GM18873 (cell line): ENCODE results near the gene IL34.

Source experiments
- ATAC-seq: cut with Tn5 transposase; IDR thresholded peaks from one replicate; pipeline ENCODE4 v1.9.1; 2021; ENCODE audit warnings: mild to moderate bottlenecking, moderate library complexity, moderate number of reproducible peaks; ENCODE audit not compliant: unreplicated experiment, low FRiP score

The IL34 gene

GRCh38 chr16:70676675-70677498 lies 30.5 kb downstream of the IL34 start:
- no peak for ATAC-seq

DNA sequence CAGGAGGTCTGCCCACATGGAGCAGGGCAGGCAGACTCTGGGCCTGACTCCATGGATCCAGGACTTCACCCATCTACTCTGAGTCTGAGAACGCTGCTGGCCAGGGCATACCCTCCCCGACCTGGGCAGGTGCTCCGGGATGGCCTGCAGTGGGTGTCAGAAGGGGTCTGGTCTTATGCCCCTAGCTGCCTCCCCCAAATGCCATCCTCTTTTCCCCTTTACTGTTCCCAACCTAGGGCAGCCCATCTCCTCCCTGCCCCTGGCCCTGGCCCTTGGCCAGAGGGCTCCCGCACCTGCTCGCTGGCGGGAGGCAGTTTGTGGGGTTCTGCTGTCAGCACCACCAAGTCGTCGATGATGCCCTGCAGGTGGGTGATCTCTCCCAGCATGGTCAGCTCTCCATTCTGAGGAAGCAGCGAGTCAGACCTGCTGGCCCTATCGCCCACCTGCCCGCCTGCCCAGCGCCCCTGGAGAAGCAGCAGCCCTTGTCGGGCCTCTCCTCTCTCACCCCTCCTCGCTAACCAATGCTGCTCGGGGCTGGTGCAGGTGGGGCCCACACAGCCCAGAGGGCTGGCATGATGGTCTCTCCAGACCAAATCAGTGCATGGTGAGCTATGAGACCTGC lies 31.3 kb downstream of the IL34 start:
- no peak for ATAC-seq

DNA sequence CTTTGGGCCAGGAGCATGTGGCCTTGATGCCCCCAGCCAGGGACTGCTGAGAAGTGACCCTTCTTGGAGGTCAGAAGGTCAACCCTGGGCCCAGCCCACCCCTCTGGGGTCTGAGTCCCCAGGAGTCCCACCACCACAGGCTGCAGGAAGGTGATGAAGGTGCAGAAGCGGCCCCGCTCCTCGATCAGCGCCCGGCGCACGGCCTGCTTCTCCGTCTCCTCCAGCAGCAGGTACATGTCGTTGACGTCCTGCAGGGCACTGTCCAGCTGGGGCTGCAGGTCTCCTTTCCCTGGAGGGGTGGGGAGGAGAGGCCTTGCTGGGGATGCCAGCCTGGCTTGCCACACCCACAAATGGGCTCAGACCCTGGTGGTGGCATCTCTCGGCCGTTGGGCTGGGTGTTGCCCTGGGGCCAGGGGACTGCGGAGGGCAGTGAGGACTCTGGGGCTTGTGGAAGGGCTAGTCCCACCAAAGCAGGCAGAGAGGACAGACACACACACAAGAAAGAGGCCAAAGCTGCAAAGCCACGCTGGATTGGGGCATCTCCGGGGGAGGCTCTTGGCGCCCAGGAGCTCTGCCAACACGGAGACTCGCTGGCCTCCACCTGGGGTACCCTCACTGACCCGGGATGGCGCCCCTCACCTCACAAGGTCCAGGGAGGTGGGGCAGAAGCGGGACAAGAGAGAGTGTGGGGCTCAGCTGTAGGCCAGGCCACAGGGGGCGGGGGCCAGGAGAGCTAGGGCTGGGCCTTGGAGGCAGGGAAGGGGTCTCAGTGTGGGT lies 31.9 kb downstream of the IL34 start:
- ATAC-seq, result no peak

GRCh38 chr16:70678898-70679670 lies 32.7 kb downstream of the IL34 start:
- ATAC-seq, result no peak

DNA sequence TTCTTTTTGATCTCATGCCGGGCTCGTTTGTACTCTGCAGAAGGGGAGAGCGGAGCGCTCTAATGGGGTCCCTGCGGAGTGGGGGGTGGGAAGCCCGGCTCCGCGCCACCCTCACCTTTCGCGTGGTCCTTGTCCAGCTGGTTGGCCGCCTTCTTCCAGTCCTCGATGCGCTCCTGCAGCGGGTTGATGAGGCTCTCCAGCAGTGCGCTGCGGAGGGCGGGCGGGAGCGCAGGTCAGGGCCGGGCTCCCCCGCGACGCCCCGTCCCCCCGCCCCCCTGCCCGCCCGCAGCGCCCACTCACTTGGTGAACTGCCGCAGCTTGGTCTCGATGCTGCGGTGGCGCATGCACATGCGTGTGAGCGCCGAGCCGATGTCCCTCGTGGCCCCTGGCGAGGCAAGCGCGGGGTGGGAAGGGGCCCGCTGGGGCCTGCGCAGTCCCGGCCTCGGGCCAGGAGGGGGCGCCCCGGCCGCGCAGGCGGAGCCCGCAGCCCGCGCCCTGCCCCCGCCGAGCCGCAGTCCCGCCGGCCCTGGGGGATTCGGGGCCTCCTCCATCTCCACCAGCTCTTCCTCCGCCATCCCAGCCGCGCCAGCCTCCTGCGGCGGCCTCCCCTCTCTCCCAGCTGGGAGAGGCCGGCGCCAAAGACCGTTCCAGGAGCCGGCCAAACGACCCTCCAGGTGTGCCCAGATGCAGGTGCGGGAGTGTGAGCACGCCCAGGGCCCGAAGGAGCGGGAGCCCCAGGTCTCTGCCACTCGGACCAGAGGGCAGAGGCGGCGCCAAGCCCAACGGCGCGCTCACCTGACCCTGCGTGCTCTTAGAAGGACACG lies 33.5 kb downstream of the IL34 start:
- ATAC-seq, result no peak

DNA sequence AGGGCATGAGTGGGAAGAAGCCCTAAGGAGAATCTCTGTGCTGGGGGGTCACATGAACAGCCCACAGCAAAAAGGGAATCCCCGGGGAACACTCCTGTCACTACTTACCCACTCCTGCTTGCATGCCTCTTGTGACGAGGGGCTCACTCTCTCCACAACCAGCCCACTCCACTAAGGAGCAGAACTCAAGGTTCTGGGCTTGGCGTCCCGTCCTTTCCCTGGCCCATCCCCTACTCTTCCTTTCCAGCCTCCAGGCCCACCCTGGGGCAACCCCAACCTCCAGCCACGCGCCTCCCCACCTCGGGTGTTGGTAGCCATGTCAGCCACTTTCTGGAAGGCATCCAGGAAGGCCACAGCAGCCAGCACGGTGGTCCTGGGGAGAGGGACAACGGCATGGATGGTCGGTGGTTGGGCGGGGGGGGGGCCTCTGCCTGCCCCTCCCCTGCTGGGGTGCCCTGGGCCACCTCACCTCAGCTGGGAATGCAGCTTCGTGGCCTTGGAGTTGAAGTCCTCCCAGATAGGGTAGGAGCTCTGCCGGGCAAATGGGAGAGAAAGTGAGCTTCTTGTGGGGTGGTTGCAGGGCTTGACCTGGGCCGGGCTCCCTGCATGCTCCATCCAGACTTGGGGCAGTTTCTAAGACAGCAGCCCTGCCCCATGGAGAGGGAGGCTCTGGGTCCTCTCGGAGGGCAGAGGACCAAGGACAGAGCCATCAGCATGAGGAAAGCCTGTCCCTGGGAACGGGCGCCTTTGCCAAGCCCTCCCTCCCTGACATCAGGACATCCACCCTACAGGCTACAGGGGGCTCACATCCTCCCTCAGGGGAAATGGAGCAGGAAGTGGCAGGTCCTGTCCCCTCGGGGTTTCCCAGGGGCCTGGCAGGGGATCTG lies 34.4 kb downstream of the IL34 start:
- no peak for ATAC-seq

DNA sequence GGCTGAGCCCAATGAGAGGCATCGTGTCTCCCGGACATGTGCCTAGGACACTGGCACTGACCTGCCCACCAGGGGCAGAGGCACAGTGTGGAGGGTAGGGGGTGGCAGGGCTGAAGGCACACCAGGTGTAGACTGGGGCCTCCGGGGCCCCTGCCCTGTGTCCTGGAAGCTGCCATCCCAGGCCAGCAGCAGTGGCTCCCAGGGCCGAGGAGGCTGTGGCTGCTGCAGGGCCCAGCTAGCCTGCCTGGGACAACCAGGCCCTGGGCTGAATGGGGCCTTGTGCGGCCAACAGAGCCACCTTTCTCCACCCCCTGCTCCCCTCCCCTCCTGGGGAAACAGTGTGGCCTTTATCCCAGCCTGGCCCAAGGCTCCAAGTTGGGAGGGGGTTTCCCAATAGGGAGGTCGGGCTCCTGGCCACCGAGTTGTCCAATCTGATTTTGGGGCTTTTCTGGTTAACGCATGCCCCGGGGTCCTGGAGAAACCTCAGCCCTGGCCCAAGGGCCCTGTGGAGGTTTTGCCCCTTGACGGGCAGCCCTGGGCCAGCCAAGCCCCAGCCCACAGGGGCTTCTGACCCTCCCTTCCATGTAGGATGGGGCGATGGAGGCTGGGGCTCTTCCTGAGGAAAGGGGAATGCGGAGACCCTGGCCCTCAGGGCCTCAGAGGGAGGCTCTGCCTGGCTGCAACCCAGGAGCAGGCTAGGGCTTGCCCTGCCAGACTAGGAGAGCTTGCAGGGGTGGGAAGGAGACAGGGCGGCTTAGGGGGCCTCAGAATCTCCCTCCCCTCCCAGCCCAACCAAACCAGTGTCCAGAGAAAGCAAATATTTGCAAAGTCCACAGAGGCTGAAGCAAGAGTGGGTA lies 35.3 kb downstream of the IL34 start:
- ATAC-seq, result no peak

GRCh38 chr16:70682239-70683145 lies 36.1 kb downstream of the IL34 start:
- ATAC-seq, result no peak

DNA sequence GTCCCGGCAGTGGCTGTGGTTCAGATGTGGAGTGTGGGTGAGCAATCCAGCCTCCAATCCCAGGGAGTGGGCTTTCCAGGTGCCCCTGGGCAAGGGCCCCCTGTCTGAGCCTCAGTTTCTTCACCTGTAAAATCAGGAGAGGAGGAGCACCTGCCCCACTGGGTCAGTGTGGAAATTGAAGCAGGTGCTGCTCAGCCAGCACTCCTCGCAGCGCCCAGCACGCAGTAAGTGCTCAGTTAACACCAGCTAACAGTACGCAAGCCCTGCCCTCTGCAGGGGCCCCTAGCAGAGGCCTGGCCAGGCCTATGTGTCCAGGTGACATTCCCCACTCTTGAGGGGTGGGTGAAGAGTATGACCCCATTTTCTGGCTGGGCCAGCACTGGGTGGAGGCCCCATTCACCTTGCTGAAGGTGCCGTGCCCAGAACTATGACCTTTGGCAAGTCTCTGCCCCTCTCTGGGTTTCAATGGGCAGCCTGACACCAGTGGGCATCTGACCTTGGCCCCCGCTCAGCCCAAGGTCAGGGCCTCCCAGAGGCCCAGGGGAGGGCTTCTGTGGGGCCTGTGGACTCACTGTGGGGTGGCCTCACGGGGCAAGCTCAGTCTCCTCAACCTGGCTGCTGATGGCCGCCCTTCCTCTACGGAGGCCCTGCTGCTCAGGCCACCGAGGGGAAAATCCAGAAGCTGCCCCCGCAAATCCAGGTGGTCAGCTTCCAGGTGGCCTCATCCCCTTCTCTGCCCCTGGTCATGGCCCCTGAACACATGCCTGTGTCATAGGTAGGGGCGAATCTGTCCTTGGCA lies 37.0 kb downstream of the IL34 start:
- no peak for ATAC-seq

DNA sequence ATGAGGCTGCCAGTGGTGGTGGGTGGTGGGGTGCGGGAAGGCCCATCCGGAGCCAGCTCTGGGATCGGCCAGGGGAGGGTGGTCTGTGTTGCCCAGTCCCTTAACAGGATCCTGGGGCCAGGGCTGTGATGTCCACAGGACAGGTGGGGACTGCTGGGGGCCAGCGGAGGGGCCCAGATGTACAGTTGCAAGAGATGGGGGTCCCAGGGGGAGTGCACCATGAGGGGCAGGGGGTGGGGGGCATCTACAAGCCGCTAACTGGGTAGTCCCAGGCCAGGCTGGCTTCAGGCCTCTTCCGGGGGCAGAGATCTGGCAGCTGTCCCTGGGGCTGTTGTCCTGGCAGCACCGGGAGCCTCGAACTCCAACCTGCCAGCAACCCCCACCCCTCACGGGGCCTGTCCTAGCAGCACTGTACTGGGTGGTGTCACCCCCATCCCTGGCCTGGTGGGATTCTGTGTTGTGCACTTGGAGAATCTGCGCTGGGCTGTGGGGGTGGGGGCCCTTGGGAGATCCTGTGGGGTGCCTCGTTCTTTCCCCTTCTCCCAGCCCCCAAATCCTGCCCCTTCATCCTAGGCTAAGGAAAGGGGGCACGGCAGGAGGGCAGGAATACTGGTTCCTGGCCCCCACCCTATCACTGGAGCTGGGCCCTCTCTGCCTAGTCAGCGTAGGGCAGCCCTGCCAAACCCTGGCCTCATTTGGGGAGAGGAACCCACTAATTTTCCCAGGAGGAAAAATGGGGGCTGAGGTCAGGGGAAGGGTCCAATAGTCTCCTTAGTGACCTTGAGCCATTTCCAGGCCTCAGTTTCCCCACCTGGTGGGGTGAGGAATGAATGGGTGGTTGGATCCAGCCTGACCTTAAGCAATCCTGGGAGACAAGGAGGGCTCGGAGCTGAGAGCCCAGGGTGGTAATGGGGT lies 38.0 kb downstream of the IL34 start:
- no peak for ATAC-seq

- ATAC-seq, result no peak
These were observed 38.9 kb downstream of the IL34 start for GRCh38 chr16:70685061-70685937.

- ATAC-seq, result no peak
These were observed 39.6 kb downstream of the IL34 start, which contains the start of gene MTSS2 for GRCh38 chr16:70685938-70686375. MTSS2 (minus strand) TSS chr16:70686053; CDS start chr16:70685791, 262 bp downstream.

DNA sequence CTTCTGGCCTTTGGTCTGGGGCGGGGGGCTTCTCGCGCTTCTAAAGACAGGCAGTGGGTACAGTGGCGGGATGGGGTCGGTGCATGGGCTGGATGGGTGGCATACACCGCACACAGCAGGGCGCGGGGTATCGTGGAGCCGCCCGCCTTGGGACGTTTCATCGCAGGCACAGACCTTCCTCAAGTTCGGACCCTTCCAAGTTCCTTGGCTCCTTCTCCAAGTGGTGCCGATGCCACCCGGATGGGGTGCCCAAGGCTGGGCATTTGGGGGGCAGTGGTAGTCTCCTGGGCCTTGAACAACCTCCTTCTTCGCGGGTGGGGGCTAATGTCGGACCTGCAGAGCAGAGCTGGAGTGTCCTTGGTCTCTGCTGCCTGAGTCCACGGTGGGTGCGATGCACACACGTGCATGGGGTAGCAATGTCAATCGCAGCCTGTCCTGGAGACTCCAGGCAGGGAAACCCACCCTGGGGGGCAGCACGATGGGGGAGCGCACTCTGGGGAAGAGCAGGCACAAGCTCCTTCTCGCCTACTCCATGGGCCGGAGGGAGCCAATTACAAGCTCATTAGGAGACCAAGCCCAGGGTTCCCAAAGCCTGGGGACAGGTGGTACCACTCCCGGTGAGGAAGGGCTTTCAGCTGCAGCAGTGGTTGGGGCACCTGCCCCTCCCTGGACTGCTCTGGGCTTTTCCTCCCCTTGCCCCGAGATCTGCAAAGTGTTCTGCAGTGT lies 40.2 kb downstream of the IL34 start:
- ATAC-seq, result no peak
